CD4-positive, CD25-positive, alpha-beta regulatory T cell (primary cell): ENCODE results near the gene SORCS2. TPM values are rescaled to one million over a fixed set of nuclear protein-coding genes. Genes with fewer than 3 reads are reported as not detected.

ENCODE experiments used
- ATAC-seq, 2 donors: fragments of 150-1000 bp; cut with Tn5 transposase; one replicate each; pipeline ENCODE4 v1.10.0; 2021; ENCODE audit warnings: low read depth in 2 of 2, moderate number of reproducible peaks in 2 of 2, moderate library complexity in 1 of 2
- DNase-seq, 3 donors: peaks; one replicate each; pipeline versions ENCODE4 v3.0.0 to v3.0.0-alpha.2; 2012 to 2022; ENCODE audit warnings: mixed read lengths in 1 of 3
- H3K27ac ChIP-seq: one replicate; pipeline ENCODE4 v1.7.0; 2013; ENCODE audit warnings: mild to moderate bottlenecking, low read length; ENCODE audit not compliant: insufficient read depth, poor library complexity, severe bottlenecking
- H3K27me3 ChIP-seq: one replicate; pipeline ENCODE4 v1.7.0; 2013; ENCODE audit warnings: low read length; ENCODE audit not compliant: control insufficient read depth, insufficient read depth
- H3K36me3 ChIP-seq: one replicate; pipeline ENCODE4 v1.7.0; 2013; ENCODE audit warnings: mild to moderate bottlenecking, low read length, moderate library complexity; ENCODE audit not compliant: control insufficient read depth, insufficient read depth
- H3K4me1 ChIP-seq: 2 replicates; pipeline ENCODE4 v1.7.0; 2013; ENCODE audit warnings: mild to moderate bottlenecking, low read length; ENCODE audit not compliant: insufficient read depth, control insufficient read depth, poor library complexity, severe bottlenecking
- H3K4me3 ChIP-seq: one replicate; pipeline ENCODE4 v1.7.0; 2013; ENCODE audit warnings: low read depth, mild to moderate bottlenecking, low read length, moderate library complexity
- H3K9me3 ChIP-seq, 2 experiments: 1 replicate in 1 of 2; 2 replicates in 1 of 2; pipeline ENCODE4 v1.7.0; 2013; ENCODE audit warnings: low read length in 2 of 2, mild to moderate bottlenecking in 1 of 2, moderate library complexity in 1 of 2; ENCODE audit not compliant: control insufficient read depth in 2 of 2
- H3K27ac Mint-ChIP-seq, 3 donors: one replicate each; pipeline ENCODE4 v1.8.0; 2020 to 2022; ENCODE audit warnings: mild to moderate bottlenecking in 3 of 3, mixed read lengths in 3 of 3, moderate library complexity in 2 of 3
- H3K27me3 Mint-ChIP-seq: one replicate; pipeline ENCODE4 v1.8.0; 2022; ENCODE audit warnings: mild to moderate bottlenecking, mixed read lengths
- H3K36me3 Mint-ChIP-seq: one replicate; pipeline ENCODE4 v1.8.0; 2020; ENCODE audit warnings: mixed read lengths
- H3K4me1 Mint-ChIP-seq, 4 donors: one replicate each; pipeline ENCODE4 v1.8.0; 2020 to 2022; ENCODE audit warnings: mixed read lengths in 4 of 4, mild to moderate bottlenecking in 1 of 4
- H3K4me3 Mint-ChIP-seq, 4 donors: one replicate each; pipeline ENCODE4 v1.8.0; 2020 to 2022; ENCODE audit warnings: mild to moderate bottlenecking in 4 of 4, mixed read lengths in 4 of 4, moderate library complexity in 3 of 4
- H3K9me3 Mint-ChIP-seq, 7 donors: one replicate each; pipeline ENCODE4 v1.8.0; 2020 to 2022; ENCODE audit warnings: mixed read lengths in 7 of 7, mild to moderate bottlenecking in 3 of 7, moderate library complexity in 2 of 7
- polyA plus RNA-seq, 4 donors: library from polyadenylated mRNA; unstranded; fragments of 300-500 nt; fragmentation: Illumina TruSeq; gene quantifications; one replicate each; pipeline ENCODE4 v1.2.3, GENCODE V29; 2021
- total RNA-seq: library from RNA; stranded (reverse); gene quantifications from one replicate; pipeline ENCODE4 v1.2.3, GENCODE V29; 2022

The SORCS2 gene
- total and polyA plus RNA-seq, 5 donors from 2014 or later: not detected

GRCh38 chr4:7721984-7722551 lies 529.7 kb downstream of the SORCS2 start:
- Mint-ChIP-seq H3K27ac (no peak overlapping the region), H3K4me3 (no peak overlapping the region), H3K4me1 (peaks cover 0 to 3% (median 0%) of the 10 kb centered on the region in 4 donors), H3K36me3 (no peaks in the 10 kb centered on the region), H3K9me3 (peaks cover 0 to 2% (median 0%) of the 10 kb centered on the region in 7 donors), H3K27me3 (peaks cover 9% of the 10 kb centered on the region)
- Histone ChIP-seq H3K4me1 (peaks cover 4% of the 10 kb centered on the region), H3K36me3 (no peaks in the 10 kb centered on the region), H3K27me3 (no peaks in the 10 kb centered on the region), H3K9me3 (no peaks in the 10 kb centered on the region), H3K27ac (no peak overlapping the region), H3K4me3 (no peak overlapping the region)
- ATAC-seq: no peak
- DNase-seq: no peak

- ATAC-seq: no peak
- no peaks in the 10 kb centered on the region for H3K9me3 ChIP-seq
- Mint-ChIP-seq H3K27ac (no peak overlapping the region), H3K4me3 (no peak overlapping the region), H3K27me3 (peaks cover 9% of the 10 kb centered on the region), H3K36me3 (no peaks in the 10 kb centered on the region), H3K9me3 (peaks cover 0 to 2% (median 0%) of the 10 kb centered on the region in 7 donors), H3K4me1 (peaks cover 0 to 3% (median 0%) of the 10 kb centered on the region in 4 donors)
- H3K27ac ChIP-seq: no peak overlapping the region
- no peaks in the 10 kb centered on the region for H3K36me3 ChIP-seq
- no peak for DNase-seq
- H3K27me3 ChIP-seq: no peaks in the 10 kb centered on the region
- H3K4me3 ChIP-seq: no peak overlapping the region
- H3K4me1 ChIP-seq: peaks cover 4% of the 10 kb centered on the region
Observed at GRCh38 chr4:7722766-7723387, 530.5 kb downstream of the SORCS2 start.

GRCh38 chr4:7723625-7724024 lies 531.3 kb downstream of the SORCS2 start:
- H3K9me3 Mint-ChIP-seq: peaks cover 0 to 2% (median 0%) of the 10 kb centered on the region in 7 donors

GRCh38 chr4:7725951-7726350 lies 533.6 kb downstream of the SORCS2 start:
- no peaks in the 10 kb centered on the region for H3K36me3 ChIP-seq
- H3K27me3 Mint-ChIP-seq: peaks cover 5% of the 10 kb centered on the region
- ATAC-seq: no peak

More at GRCh38 chr4:7723625-7724024, 531.3 kb downstream of the SORCS2 start:
- Mint-ChIP-seq H3K27ac (no peak overlapping the region), H3K4me3 (no peak overlapping the region), H3K27me3 (peaks cover 9% of the 10 kb centered on the region), H3K4me1 (peaks cover 0 to 3% (median 0%) of the 10 kb centered on the region in 4 donors), H3K36me3 (no peaks in the 10 kb centered on the region)
- Histone ChIP-seq H3K27ac (no peak overlapping the region), H3K27me3 (no peaks in the 10 kb centered on the region), H3K4me3 (no peak overlapping the region), H3K9me3 (no peaks in the 10 kb centered on the region), H3K36me3 (no peaks in the 10 kb centered on the region), H3K4me1 (peaks cover 4% of the 10 kb centered on the region)
- DNase-seq (no peak), ATAC-seq (no peak)

GRCh38 chr4:7726665-7727413 lies 534.5 kb downstream of the SORCS2 start:
- no peaks in the 10 kb centered on the region for H3K36me3 ChIP-seq
- no peaks in the 10 kb centered on the region for H3K36me3 Mint-ChIP-seq
- no peak for DNase-seq
- ATAC-seq: no peak
- peaks cover 0 to 2% (median 0%) of the 10 kb centered on the region in 7 donors for H3K9me3 Mint-ChIP-seq
- H3K27me3 Mint-ChIP-seq: peaks cover 3% of the 10 kb centered on the region
- H3K4me3 ChIP-seq: no peak overlapping the region
- no peaks in the 10 kb centered on the region for H3K9me3 ChIP-seq
- no peaks in the 10 kb centered on the region for H3K4me1 ChIP-seq
- H3K4me1 Mint-ChIP-seq: peaks cover 0 to 3% (median 0%) of the 10 kb centered on the region in 4 donors
- no peak overlapping the region for H3K4me3 Mint-ChIP-seq
- H3K27ac Mint-ChIP-seq: no peak overlapping the region
- H3K27me3 ChIP-seq: no peaks in the 10 kb centered on the region
- no peak overlapping the region for H3K27ac ChIP-seq

More at GRCh38 chr4:7725951-7726350, 533.6 kb downstream of the SORCS2 start:
- Mint-ChIP-seq H3K36me3 (no peaks in the 10 kb centered on the region), H3K27ac (no peak overlapping the region), H3K4me1 (peaks cover 0 to 3% (median 0%) of the 10 kb centered on the region in 4 donors), H3K4me3 (no peak overlapping the region), H3K9me3 (peaks cover 0 to 2% (median 0%) of the 10 kb centered on the region in 7 donors)
- DNase-seq: no peak
- no peak overlapping the region for H3K4me3 ChIP-seq
- H3K4me1 ChIP-seq: no peaks in the 10 kb centered on the region
- H3K27me3 ChIP-seq: no peaks in the 10 kb centered on the region
- no peak overlapping the region for H3K27ac ChIP-seq
- H3K9me3 ChIP-seq: no peaks in the 10 kb centered on the region

GRCh38 chr4:7727749-7728148 lies 535.4 kb downstream of the SORCS2 start:
- Histone ChIP-seq H3K4me3 (no peak overlapping the region), H3K36me3 (no peaks in the 10 kb centered on the region), H3K27ac (no peak overlapping the region), H3K9me3 (no peaks in the 10 kb centered on the region), H3K27me3 (no peaks in the 10 kb centered on the region), H3K4me1 (no peaks in the 10 kb centered on the region)
- no peak for ATAC-seq
- Mint-ChIP-seq H3K4me3 (no peak overlapping the region), H3K4me1 (no peaks in the 10 kb centered on the region), H3K36me3 (no peaks in the 10 kb centered on the region), H3K27me3 (no peaks in the 10 kb centered on the region), H3K9me3 (peaks cover 0 to 2% (median 0%) of the 10 kb centered on the region in 7 donors), H3K27ac (no peak overlapping the region)
- DNase-seq: no peak

- Mint-ChIP-seq H3K27ac (no peak overlapping the region), H3K4me1 (no peaks in the 10 kb centered on the region), H3K9me3 (no peaks in the 10 kb centered on the region), H3K27me3 (peaks cover 5% of the 10 kb centered on the region), H3K36me3 (no peaks in the 10 kb centered on the region), H3K4me3 (no peak overlapping the region)
- Histone ChIP-seq H3K4me1 (no peaks in the 10 kb centered on the region), H3K36me3 (no peaks in the 10 kb centered on the region), H3K9me3 (no peaks in the 10 kb centered on the region), H3K4me3 (no peak overlapping the region), H3K27ac (no peak overlapping the region), H3K27me3 (no peaks in the 10 kb centered on the region)
- DNase-seq (no peak), ATAC-seq (no peak)
Observed at GRCh38 chr4:7731437-7731836, 539.1 kb downstream of the SORCS2 start.
